Activated CD8-positive, alpha-beta memory T cell treated with anti-CD3 and anti-CD28 coated beads for 24 hours (primary cell): ENCODE measurements around the gene AZU1.
"Not testable (repeated sequence)": the region's sequence is repeated elsewhere in the genome, so short reads cannot be mapped to it uniquely, and the experiment has no call there.

Source experiments
- DNase-seq: peaks from one replicate; pipeline ENCODE4 v3.0.0-alpha.2; 2020

AZU1 gene

DNA sequence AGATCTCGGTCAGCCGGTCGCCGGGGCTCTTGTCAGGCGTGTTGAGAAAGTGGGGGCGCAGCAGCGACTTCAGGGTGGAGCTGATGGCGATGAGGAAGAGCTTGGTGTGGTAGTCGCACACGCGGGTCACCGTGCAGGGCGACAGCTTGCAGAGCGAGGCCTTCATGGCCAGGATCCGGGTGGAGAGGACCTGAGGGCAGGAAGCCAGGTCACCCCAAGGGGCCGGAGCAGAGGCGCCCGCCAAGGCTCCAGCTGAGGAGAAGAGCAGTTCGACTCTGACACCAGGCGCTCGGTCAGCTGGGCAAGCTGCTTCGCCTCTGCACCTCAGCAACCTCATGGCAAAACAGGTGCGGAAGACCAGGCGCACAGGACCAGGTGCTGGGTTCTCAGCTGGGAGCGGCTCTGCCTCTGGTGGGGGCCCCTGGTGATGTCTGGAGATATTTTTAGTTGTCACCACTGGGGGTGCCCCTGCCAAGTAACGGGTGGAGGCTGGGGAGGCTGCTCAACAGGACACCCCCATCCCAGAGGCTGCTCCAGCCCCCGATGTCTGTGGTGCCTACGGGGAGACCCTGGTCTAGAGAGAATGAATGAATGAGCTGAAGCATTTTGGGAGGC is 47.7 kb downstream of the AZU1 start:
- no peak for DNase-seq

GRCh38 chr19:876089-876488 is 48.5 kb downstream of the AZU1 start:
- DNase-seq, result no peak

DNA sequence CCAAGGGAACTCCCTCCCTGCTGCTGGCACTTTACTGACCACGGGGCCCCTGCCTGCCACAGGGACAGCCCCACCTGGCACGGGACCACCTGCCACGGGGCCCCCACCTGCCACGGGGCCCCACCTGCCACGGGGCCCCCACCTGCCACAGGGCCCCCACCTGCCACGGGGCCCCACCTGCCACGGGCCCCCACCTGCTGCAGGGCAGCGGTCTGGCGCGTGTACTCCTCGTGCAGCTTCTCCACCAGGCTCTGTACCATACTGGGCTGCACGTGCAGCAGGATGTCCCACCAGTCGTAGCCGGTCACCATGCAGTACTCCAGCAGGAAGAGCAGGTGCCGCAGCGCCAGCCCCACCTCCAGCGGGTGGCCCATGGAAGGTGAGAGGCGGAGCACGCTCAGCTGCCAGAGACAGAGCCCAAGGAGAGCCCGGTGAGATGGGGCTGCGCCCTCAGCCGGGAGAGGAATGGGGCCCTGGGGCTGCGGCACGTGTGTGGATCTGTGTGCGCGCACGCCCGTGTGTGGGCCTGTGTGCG is 49.2 kb downstream of the AZU1 start:
- no peak for DNase-seq

DNA sequence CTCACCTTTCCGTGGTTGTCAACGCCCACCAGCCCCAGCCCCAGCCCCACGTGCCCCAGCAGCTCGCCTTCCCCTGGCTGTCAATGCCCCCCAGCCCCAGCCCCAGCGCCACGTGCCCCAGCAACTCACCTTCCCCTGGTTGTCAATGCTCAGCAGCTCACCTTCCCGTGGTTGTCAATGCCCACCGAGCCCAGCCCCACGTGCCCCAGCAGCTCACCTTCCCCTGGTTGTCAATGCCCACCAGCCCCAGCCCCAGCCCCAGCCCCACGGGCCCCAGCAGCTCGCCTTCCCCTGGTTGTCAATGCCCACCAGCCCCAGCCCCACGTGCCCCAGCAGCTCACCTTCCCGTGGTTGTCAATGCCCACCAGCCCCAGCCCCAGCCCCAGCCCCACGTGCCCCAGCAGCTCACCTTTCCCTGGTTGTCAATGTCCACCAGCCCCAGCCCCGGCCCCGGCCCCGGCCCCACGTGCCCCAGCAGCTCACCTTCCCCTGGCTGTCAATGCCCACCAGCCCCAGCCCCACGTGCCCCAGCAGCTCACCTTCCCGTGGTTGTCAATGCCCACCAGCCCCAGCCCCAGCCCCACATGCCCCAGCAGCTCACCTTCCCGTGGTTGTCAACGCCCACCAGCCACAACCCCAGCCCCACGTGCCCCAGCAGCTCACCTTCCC is 50.5 kb downstream of the AZU1 start:
- not testable (repeated sequence) for DNase-seq

GRCh38 chr19:878751-879561 is 51.3 kb downstream of the AZU1 start:
- DNase-seq, result not testable (repeated sequence)

DNA sequence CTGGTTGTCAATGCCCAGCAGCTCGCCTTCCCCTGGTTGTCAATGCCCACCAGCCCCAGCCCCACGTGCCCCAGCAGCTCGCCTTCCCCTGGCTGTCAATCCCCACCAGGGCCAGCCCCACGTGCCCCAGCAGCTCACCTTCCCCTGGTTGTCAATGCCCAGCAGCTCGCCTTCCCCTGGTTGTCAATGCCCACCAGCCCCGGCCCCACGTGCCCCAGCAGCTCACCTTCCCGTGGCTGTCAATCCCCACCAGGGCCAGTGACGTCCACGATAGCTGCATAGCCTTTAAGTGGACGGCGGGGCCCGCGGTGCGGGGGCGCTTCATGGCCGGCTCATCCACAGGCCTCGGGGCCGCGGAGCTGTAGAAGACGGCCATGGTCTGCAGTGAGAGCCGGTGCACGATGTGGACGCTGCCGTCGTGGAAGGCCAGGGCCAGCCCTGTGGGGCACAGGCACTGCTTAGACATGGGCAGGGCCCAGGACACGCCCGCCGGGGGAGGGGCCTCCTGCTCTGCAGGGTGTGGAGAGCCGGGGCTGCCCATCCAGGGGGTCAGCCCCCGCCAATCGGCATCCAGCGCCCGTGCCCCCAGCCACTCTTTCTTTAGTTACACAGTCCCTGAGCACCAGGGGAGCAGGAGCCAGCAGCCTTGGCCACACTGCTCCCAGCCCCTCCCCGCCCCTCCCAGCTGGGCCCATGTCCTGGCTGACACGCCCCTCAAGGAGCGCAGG is 52.2 kb downstream of the AZU1 start:
- DNase-seq, result no peak
